SJCRH30 (cell line): ENCODE results near the gene DISC1. TPM values are rescaled to one million over a fixed set of nuclear protein-coding genes. Genes with fewer than 3 reads are reported as not detected.
A peak's percentile ranks its signal among the peaks of the same experiment; 100 is the strongest.
"Not testable (repeated sequence)": the region's sequence is repeated elsewhere in the genome, so short reads cannot be mapped to it uniquely, and the experiment has no call there.

Source experiments
- DNase-seq, 2 experiments: peaks; one replicate each; pipeline ENCODE4 v3.0.0-alpha.2; 2015 to 2020
- H3K27ac ChIP-seq: fragments of 250-450 bp; sonication (Bioruptor Pico); 2 replicates; pipeline ENCODE4 v1.5.1; 2020; ENCODE audit warnings: mild to moderate bottlenecking, moderate library complexity
- H3K27me3 ChIP-seq: fragments of 250-450 bp; sonication (Bioruptor Pico); 2 replicates; pipeline ENCODE4 v1.5.1; 2020; ENCODE audit warnings: mild to moderate bottlenecking, moderate library complexity
- H3K36me3 ChIP-seq: fragments of 250-450 bp; sonication (Bioruptor Pico); 2 replicates; pipeline ENCODE4 v1.5.1; 2020; ENCODE audit warnings: mild to moderate bottlenecking, moderate library complexity
- H3K4me1 ChIP-seq: fragments of 250-450 bp; sonication (Bioruptor Pico); 2 replicates; pipeline ENCODE4 v1.5.1; 2020; ENCODE audit warnings: mild to moderate bottlenecking, moderate library complexity
- H3K4me3 ChIP-seq: fragments of 250-450 bp; sonication (Bioruptor Pico); 2 replicates; pipeline ENCODE4 v1.5.1; 2020; ENCODE audit warnings: mild to moderate bottlenecking, moderate library complexity
- H3K9me3 ChIP-seq: fragments of 250-450 bp; sonication (Bioruptor Pico); replicated peaks from 2 replicates; pipeline ENCODE4 v1.5.1; 2020; ENCODE audit warnings: mild to moderate bottlenecking, moderate library complexity
- total RNA-seq: library from RNA; depleted of rRNA; stranded (reverse); fragments of >200 nt; shearing (Covaris generic); gene quantifications from 2 replicates; pipeline ENCODE4 v1.2.3, GENCODE V29; 2014

Gene DISC1
- total RNA-seq, 1 experiment from 2014 or later = 5.3 TPM

DNA sequence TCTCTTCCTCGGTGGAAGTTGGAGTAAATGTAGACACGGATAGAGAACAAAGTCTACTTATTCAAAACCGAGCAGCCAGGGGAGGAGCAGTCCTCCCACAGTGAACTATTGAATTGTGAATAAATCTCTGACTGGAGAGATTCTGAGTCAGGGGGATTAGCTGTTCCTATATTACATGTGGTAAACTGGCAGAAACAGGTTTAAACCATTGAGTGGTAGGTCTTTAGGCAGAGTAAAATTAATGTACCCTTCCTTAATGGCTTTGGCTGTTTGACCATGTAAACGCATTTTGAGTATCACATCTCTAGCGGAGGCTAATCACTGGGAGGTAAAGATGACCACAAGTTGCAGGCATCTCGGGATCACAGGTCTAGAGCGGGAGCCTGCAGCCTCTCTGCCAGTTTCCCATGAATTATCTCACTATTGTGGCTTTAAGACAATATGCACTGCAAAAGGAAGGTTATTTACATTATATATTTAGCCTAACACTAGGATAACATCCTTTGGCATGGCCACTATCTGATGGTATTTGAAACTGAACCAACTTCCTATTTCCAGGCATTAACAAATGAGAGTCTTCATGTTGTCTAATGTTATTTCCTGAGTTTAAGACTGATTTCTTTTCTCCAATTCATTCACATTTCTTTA lies 7.9 kb upstream of the DISC1 start:
- no peak for DNase-seq
- no peak overlapping the region for H3K27ac ChIP-seq
- H3K4me3 ChIP-seq = no peak overlapping the region
- H3K27me3 ChIP-seq = no peaks in the 10 kb centered on the region
- no peaks in the 10 kb centered on the region for H3K36me3 ChIP-seq
- H3K9me3 ChIP-seq = no peaks in the 10 kb centered on the region
- H3K4me1 ChIP-seq = no peaks in the 10 kb centered on the region

DNA sequence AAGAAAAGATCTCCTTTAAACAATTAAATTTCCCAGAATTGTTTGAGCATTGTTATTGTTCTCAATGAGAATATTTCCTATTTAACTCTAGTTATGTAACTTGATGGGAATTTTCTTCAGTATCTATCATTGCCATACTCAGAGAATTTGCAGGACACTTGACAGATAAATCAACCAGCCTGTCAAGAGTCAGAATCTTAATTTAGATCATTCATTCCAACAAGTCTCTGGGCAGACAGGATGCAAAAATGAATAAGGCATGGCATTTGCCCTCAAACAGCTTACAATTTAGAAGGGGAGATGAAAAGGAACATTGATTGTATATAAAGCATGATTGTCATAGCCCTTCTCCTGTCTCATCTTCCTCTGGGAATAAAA lies 7.3 kb upstream of the DISC1 start:
- no peak overlapping the region for H3K4me3 ChIP-seq
- no peaks in the 10 kb centered on the region for H3K36me3 ChIP-seq
- no peak overlapping the region for H3K27ac ChIP-seq
- H3K4me1 ChIP-seq = no peaks in the 10 kb centered on the region
- no peak for DNase-seq
- H3K9me3 ChIP-seq = no peaks in the 10 kb centered on the region; the same call in 1 of the 2 replicates
- no peaks in the 10 kb centered on the region for H3K27me3 ChIP-seq

DNA sequence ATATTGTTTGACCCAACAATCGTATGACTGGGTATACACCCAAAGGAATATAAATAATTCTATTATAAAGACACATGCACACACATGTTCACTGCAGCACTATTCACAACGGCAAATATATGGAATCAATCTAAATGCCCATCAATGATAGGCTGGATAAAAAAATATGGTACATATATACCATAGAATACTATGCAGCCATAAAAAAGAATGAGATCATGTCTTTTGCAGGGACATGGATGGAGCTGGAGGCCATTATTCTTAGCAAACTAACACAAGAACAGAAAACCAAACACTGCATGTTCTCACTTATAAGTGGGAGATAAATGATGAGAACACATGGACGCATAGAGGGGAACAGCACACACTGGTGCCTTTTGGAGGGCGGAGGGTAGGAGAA lies 1.5 kb upstream of the DISC1 start:
- H3K4me3 ChIP-seq, H3K27me3 ChIP-seq, H3K36me3 ChIP-seq, H3K27ac ChIP-seq, DNase-seq, H3K9me3 ChIP-seq: not testable (repeated sequence)
- peaks cover 10% of the 10 kb centered on the region for H3K4me1 ChIP-seq

DNA sequence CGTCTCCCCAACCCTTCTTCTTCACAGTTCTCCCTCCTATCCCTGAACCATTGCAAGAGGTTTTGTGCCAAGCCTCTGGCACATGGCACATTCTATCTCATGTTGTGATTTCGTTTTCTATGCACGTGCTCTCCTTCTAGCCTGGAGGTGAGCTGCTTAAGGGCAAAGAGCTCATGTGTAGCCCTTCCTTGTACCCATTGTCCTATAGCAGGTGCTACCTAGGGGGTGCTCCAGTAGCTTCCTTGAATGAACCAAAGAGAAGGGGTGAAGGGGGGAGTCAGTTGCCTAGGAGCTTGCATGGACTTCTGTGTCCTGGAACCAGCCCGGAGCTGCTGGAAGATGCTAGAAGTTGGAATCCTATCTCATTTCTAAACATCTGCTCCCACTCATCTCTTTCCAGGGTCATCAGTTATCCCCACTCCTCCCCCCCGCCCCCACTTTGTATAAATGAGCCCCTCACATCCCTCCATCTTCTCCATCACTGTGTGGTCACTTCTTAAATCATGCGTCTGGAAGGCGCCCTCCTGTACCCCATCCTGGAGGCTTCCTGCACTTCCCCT lies 535 bp upstream of the DISC1 start:
- Histone ChIP-seq H3K9me3 (no peaks in the 10 kb centered on the region; the same call in 1 of the 2 replicates), H3K27me3 (no peaks in the 10 kb centered on the region), H3K36me3 (no peaks in the 10 kb centered on the region), H3K27ac (no peak overlapping the region; the same call in 1 of the 2 replicates), H3K4me1 (peaks cover 19% of the 10 kb centered on the region), H3K4me3 (peak overlapping the region; percentile 69)
- no peak for DNase-seq

DNA sequence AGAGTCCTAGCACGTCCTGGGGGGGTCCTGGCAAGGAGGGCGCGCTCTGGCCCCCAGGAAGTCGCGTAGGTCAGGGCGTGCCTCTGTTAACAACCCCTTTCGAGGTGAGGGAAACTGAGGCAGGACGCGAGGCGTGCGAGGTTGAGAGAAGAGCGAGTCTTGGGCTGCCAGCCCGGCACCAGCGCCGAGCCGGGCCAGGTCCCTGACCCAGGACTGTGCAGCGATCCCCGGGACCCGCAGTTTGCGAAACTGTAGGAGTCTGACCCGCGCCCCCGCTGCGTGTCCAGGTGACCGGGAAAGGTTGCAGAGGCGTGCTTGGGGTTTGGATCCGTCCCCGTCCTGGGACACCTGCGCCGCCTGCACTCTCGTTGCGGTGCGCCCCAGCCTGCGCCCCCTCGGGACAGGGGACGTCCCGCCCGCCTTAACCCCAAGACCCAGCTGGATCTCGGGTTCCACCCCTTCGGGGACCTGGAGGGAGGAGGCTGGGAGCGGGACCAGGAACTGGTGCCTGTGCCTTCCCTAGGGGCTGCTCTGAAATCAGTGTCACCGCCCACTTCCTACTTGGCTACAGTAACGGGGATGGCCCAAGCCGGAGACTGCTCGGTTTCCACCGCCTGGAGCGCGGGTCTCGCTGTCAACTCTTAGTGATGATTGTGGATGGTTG lies 493 bp downstream of the DISC1 start:
- Histone ChIP-seq H3K9me3 (no peaks in the 10 kb centered on the region; the same call in 1 of the 2 replicates), H3K4me3 (peak overlapping the region; percentile 69), H3K4me1 (peaks cover 22% of the 10 kb centered on the region), H3K27me3 (no peaks in the 10 kb centered on the region), H3K27ac (peak overlapping the region; percentile 19; the same call in 1 of the 2 replicates), H3K36me3 (no peaks in the 10 kb centered on the region)
- peak; percentile 69 to 73 for DNase-seq

DNA sequence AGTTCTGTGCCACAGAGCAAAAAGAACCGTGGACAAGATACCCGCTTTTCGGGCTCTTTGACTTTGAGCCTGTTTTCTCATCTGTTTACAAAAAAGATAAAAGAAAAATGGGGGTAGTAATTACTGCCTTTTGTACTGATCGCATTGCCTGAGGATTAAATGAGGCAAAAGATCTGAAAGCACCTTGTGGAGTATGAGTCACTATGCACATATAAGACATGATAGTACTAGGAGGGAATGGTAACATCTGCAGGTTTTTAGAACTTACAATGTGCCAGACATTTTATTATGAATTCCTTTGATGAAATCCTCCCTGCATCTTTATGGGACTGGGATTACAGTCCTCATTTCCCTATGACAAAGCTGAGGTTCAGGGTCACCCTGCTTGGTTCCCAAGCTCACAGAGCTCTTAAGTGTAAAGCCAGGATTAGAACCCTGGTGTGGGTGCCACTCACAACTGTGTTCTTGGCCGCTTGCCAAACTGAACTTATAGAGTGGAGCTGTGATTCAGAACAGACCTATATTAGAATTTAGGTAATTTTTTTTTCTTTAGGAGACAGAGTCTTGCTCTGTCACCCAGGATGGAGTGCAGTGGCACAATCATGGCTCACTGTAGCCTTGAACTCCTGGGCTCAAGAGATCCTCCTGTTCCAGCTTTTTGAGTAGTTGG lies 1.8 kb downstream of the DISC1 start:
- Histone ChIP-seq H3K4me3 (no peak overlapping the region), H3K9me3 (no peaks in the 10 kb centered on the region; the same call in 1 of the 2 replicates), H3K27me3 (no peaks in the 10 kb centered on the region), H3K4me1 (peaks cover 22% of the 10 kb centered on the region), H3K27ac (no peak overlapping the region), H3K36me3 (no peaks in the 10 kb centered on the region)
- peak; percentile 36 to 60 for DNase-seq

DNA sequence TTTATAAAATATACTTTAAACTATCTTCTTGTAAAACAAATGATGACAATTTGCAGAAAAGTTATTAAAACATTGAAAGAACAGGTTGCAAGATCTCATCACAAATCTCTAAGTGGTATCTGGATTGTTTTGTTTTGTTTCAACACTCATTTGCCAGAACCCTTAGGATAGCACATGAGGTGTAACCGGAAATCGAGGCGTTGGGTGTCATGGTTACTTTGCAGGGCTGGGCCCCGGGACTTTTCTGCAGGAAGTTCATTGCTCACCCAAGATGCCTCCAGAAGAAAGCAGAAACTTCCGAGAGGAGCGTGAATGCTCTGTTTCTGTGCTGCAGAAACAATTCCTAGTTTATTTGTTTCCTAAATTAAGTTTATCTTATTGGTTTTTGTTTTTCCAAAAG lies 2.5 kb downstream of the DISC1 start:
- H3K27ac ChIP-seq = no peak overlapping the region
- H3K9me3 ChIP-seq = no peaks in the 10 kb centered on the region; the same call in 1 of the 2 replicates
- H3K4me1 ChIP-seq = peaks cover 22% of the 10 kb centered on the region
- no peaks in the 10 kb centered on the region for H3K27me3 ChIP-seq
- no peak overlapping the region for H3K4me3 ChIP-seq
- H3K36me3 ChIP-seq = no peaks in the 10 kb centered on the region
- DNase-seq = no peak

DNA sequence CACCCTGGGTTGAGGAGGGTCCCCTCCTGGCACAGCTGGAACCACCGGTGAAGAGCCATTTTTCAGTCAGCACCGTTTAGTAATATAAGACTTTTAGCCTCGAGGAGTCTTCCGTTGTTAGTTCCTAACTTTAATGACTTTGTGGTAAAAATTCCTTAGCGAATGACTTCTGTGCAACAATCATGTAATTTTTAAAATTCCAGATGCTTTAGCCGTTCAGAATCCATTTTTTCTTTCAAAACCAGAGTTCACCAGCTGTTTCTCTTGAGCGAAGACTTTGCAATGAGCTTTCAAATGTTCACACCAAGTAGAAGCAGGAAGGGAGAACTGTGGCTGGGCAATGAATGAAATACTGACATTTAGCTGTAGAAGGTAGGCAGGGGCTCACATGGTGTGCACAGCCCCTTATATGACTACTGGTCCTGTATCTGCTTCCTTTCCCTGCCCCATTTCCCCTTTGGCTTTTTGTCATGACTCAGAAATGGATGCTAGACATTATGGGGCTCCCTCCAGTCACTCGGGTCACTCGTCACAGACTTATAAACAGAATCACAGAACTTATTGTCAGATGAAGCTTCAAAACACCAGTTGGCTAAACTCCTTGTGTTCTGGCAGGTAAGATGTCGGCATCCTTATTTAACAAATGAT lies 4.1 kb downstream of the DISC1 start:
- Histone ChIP-seq H3K4me3 (peak overlapping the region; percentile 13), H3K4me1 (peaks cover 27% of the 10 kb centered on the region), H3K27me3 (no peaks in the 10 kb centered on the region), H3K36me3 (no peaks in the 10 kb centered on the region), H3K27ac (peak overlapping the region; percentile 28; the same call in 1 of the 2 replicates), H3K9me3 (no peaks in the 10 kb centered on the region)
- DNase-seq = peak; percentile 18 to 35

DNA sequence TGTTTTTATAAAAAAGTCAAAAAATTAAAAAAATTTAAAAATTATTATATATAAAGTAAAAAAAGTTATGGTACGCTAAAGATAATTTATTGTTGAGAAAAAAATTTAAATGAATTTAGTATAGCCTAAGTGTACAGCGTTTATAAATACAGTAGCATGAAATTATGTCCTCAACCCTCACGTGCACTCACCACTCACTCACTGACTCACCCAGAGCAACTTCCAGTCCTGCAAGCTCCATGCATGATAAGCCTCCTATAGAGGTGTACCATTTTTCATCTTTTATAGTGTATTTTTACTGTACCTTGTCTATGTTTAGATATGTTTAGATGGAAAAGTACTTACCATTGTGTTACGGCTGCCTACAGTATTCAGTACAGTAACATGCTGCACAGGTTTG lies 5.1 kb downstream of the DISC1 start:
- H3K27me3 ChIP-seq = no peaks in the 10 kb centered on the region
- H3K4me1 ChIP-seq = peaks cover 38% of the 10 kb centered on the region
- H3K9me3 ChIP-seq = no peaks in the 10 kb centered on the region
- no peak overlapping the region for H3K27ac ChIP-seq
- H3K36me3 ChIP-seq = no peaks in the 10 kb centered on the region
- H3K4me3 ChIP-seq = no peak overlapping the region
- no peak for DNase-seq

DNA sequence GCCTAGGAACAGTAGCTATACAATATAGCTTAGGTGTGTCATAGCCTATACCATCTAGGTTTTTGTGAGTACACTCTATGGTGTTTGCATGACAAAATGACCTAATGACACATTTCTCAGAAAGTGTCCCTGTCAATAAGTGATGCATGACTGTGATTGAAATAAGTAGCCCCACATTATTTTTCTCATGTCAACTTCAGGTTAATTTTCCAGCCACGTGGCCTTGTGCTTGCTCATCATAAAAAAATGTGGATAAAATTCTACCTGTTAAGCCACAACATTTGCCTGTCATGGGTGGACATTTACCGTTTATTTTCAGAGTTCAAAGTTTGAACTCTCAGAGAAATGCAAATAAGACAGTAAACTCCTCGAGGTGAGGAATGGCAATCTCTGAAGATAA lies 5.5 kb downstream of the DISC1 start:
- no peak for DNase-seq
- H3K9me3 ChIP-seq = no peaks in the 10 kb centered on the region
- no peaks in the 10 kb centered on the region for H3K36me3 ChIP-seq
- H3K4me1 ChIP-seq = peaks cover 38% of the 10 kb centered on the region
- H3K27ac ChIP-seq = no peak overlapping the region
- no peak overlapping the region for H3K4me3 ChIP-seq
- no peaks in the 10 kb centered on the region for H3K27me3 ChIP-seq

DNA sequence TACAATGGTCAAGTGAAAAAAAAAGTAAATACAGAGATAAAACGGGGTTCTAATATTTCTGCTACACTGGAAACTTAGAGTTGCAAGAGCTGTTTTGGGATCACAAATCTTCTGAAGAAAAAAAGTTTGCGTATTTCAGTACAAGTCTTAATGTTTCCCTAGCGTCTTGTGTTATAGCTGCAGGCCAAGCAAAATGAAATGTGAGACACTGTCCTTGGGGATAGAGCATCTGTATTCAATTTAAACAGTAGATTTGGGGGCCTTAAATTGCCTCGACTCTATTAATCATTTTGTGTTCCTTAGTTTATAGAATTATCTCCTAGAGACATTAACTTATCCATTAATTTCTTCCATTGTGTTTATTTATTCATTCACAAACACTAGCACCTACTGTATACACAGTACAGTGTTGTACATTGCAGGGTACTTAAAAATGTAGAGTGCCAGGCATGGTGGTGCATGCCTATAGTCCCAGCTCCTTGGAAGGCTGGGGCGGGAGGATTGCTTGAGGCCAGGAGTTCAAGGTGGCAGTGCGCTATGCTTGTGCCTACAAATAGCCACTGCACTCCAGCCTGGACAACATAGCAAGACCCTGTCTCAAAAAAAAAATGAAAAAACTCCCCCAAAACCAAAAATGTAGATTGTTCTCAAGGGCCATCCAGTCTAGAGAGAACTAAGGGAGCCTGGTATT lies 7.9 kb downstream of the DISC1 start:
- no peak for DNase-seq
- no peak overlapping the region for H3K27ac ChIP-seq
- H3K4me1 ChIP-seq = peaks cover 30% of the 10 kb centered on the region
- no peaks in the 10 kb centered on the region for H3K27me3 ChIP-seq
- H3K9me3 ChIP-seq = no peaks in the 10 kb centered on the region
- no peak overlapping the region for H3K4me3 ChIP-seq
- H3K36me3 ChIP-seq = no peaks in the 10 kb centered on the region

DNA sequence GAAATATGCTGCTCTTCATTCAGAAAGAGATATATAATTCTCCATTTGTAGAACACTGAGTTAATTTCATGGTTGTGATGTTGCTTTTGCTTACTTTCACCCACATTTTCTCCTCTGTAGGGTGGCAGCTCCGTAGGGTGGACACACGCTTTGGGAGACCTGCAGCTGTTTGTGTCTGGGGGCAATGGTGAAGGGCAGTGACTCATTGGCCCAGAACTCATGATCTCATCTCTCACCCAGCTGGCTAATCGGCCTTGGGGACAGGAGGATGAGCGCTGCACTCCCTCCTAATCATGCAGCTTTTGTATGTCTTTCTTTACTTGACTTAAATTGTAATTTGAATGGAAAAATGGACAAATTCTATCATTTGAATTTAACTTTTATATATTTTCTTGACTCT lies 9.6 kb downstream of the DISC1 start:
- no peaks in the 10 kb centered on the region for H3K27me3 ChIP-seq
- DNase-seq = peak; percentile 83 to 90

DNA sequence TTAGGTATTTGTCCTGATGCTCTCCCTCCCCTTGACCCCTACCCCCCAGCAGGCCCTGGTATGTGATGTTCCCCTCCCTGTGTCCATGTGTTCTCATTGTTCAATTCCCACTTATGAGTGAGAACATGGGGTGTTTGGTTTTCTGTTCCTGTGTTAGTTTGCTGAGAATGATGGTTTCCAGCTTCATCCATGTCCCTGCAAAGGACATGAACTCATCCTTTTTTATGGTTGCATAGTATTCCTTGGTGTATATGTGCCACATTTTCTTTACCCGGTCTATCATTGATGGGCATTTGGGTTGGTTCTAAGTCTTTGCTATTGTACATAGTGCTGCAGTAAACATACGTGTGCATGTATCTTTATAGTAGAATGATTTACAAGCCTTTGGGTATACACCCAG lies 10.3 kb downstream of the DISC1 start:
- Histone ChIP-seq H3K4me1 (peaks cover 23% of the 10 kb centered on the region), H3K27ac (peak overlapping the region; percentile 72; the same call in 1 of the 2 replicates)
- not testable (repeated sequence) for H3K27me3 ChIP-seq, H3K4me3 ChIP-seq, DNase-seq, H3K36me3 ChIP-seq, H3K9me3 ChIP-seq

More for the DNA sequence above, 9.6 kb downstream of the DISC1 start:
- no peaks in the 10 kb centered on the region for H3K36me3 ChIP-seq
- H3K9me3 ChIP-seq = no peaks in the 10 kb centered on the region
- H3K4me3 ChIP-seq = no peak overlapping the region
- peak overlapping the region; percentile 72 for H3K27ac ChIP-seq
- H3K4me1 ChIP-seq = peaks cover 25% of the 10 kb centered on the region

DNA sequence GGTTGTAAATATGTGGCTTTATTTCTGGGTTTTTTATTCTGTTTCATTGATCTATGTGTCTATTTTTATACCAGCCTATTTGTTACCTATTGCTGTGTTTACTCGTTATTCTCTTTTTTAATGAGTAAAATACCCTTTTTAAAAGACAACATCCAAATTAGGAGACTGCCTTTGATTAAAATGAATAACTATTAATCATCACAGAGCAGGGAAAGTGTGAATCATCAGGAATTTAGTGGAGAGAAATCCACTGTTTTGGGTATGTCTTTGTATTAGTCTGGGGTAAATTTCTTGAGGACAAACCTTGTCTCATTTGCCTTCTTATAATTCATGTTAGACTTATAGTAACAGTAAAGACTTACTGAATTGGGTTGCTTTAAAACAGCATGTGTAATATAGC lies 12.1 kb downstream of the DISC1 start:
- no peak overlapping the region for H3K4me3 ChIP-seq
- no peak for DNase-seq
- H3K4me1 ChIP-seq = peaks cover 23% of the 10 kb centered on the region
- no peaks in the 10 kb centered on the region for H3K27me3 ChIP-seq
- H3K9me3 ChIP-seq = no peaks in the 10 kb centered on the region
- no peaks in the 10 kb centered on the region for H3K36me3 ChIP-seq
- no peak overlapping the region for H3K27ac ChIP-seq
